Esophagus muscularis mucosa (tissue), 4 donors: ENCODE measurements around the gene ZNF521. TPM values are rescaled to one million over a fixed set of nuclear protein-coding genes. Genes with fewer than 3 reads are reported as not detected.

Experiments
- DNase-seq: peaks from one replicate; pipeline ENCODE4 v3.0.0-alpha.2; 2017; ENCODE audit errors: extremely low spot score
- H3K27ac ChIP-seq, 4 donors: fragments of 200-600 bp; sonication (generic); replicated peaks in 1 of 4; 1 replicate in 3 of 4; 2 replicates in 1 of 4; pipeline ENCODE4 v1.5.1; 2016 to 2019; ENCODE audit warnings: mild to moderate bottlenecking in 1 of 4
- H3K27me3 ChIP-seq, 4 donors: fragments of 200-600 bp; sonication (generic); one replicate each; pipeline versions ENCODE4 v1.5.1 to v1.6.0; 2016 to 2019
- H3K36me3 ChIP-seq, 4 donors: fragments of 200-600 bp; sonication (generic); one replicate each; pipeline ENCODE4 v1.5.1; 2016 to 2019
- H3K4me1 ChIP-seq, 4 donors: fragments of 200-600 bp; sonication (generic); one replicate each; pipeline ENCODE4 v1.5.1; 2016 to 2019
- H3K4me3 ChIP-seq, 4 donors: fragments of 200-600 bp; sonication (generic); 1 replicate in 2 of 4; 2 replicates in 2 of 4; pipeline ENCODE4 v1.5.1; 2016 to 2019; ENCODE audit warnings: mild to moderate bottlenecking in 4 of 4, moderate library complexity in 1 of 4
- H3K9me3 ChIP-seq, 4 donors: fragments of 200-600 bp; sonication (generic); 1 replicate in 3 of 4; 2 replicates in 1 of 4; pipeline ENCODE4 v1.5.1; 2016 to 2019
- EP300 ChIP-seq: sonication (generic); formaldehyde crosslinking; IDR thresholded peaks from one replicate; pipeline ENCODE4 v1.6.1; 2017; ENCODE audit warnings: antibody characterized with exemption
- POLR2A ChIP-seq: fragments of 450-650 bp; IDR thresholded peaks from one replicate; pipeline ENCODE4 v1.6.1; 2017; ENCODE audit warnings: antibody characterized with exemption, moderate library complexity, mild to moderate bottlenecking, low read depth
- POLR2AphosphoS5 ChIP-seq, 2 donors: sonication (generic); formaldehyde crosslinking; IDR thresholded peaks; one replicate each; pipeline ENCODE4 v1.6.1; 2017; ENCODE audit warnings: antibody characterized with exemption in 2 of 2
- WGBS: methylation state at CpG from one replicate; pipeline ENCODE4 v1.1.5; 2018; 5-methylcytosine and 5-hydroxymethylcytosine counted together
- intact Hi-C: fragments of 100-400 bp; cut with DNase I; formaldehyde crosslinking; loops from one replicate; pipeline ENCODE4 v1.15.1; 2023
- total RNA-seq, 4 donors: library from RNA; depleted of rRNA; stranded (reverse); fragments of >200 nt; gene quantifications; one replicate each; pipeline versions ENCODE4 v1.1.0 to v1.2.1, GENCODE V29; 2016
- TF ChIP-seq, protein P1 (sequence below), 3 experiments: fragments of 200-600 bp in 2 of 3; fragments of 450-650 bp in 1 of 3; sonication (generic) in 2 of 3; IDR thresholded peaks; one replicate each; pipeline ENCODE4 v1.5.1; 2017 to 2019; ENCODE audit warnings: antibody characterized with exemption in 3 of 3, mild to moderate bottlenecking in 2 of 3, moderate library complexity in 1 of 3

The ZNF521 gene
- total RNA-seq, 4 donors from 2014 or later = 15.6 to 20.6 (median 16.9) TPM

GRCh38 chr18:25262920-25263319 is 89.0 kb downstream of the ZNF521 start:
- Histone ChIP-seq H3K27me3 (peaks cover 0 to 14% (median 0%) of the 10 kb centered on the region in 4 donors), H3K4me1 (peaks cover 0 to 2% (median 0%) of the 10 kb centered on the region in 4 donors), H3K27ac (no peak overlapping the region), H3K4me3 (no peak overlapping the region), H3K9me3 (no peaks in the 10 kb centered on the region), H3K36me3 (no peaks in the 10 kb centered on the region)
- WGBS = 61% methylated on average over 2 of the region's 2 CpGs
- intact Hi-C loops = no loop called here
- no peak for DNase-seq
- TF ChIP-seq, protein P1, sequence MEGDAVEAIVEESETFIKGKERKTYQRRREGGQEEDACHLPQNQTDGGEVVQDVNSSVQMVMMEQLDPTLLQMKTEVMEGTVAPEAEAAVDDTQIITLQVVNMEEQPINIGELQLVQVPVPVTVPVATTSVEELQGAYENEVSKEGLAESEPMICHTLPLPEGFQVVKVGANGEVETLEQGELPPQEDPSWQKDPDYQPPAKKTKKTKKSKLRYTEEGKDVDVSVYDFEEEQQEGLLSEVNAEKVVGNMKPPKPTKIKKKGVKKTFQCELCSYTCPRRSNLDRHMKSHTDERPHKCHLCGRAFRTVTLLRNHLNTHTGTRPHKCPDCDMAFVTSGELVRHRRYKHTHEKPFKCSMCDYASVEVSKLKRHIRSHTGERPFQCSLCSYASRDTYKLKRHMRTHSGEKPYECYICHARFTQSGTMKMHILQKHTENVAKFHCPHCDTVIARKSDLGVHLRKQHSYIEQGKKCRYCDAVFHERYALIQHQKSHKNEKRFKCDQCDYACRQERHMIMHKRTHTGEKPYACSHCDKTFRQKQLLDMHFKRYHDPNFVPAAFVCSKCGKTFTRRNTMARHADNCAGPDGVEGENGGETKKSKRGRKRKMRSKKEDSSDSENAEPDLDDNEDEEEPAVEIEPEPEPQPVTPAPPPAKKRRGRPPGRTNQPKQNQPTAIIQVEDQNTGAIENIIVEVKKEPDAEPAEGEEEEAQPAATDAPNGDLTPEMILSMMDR (IDR thresholded peaks at IDR 0.05) = no peak
- TF ChIP-seq EP300 = no peak
- no peak for TF ChIP-seq POLR2A
- TF ChIP-seq POLR2AphosphoS5 (IDR thresholded peaks at IDR 0.05) = no peak

GRCh38 chr18:25261768-25262167 is 90.2 kb downstream of the ZNF521 start:
- DNase-seq = no peak
- Histone ChIP-seq H3K27ac (no peak overlapping the region), H3K36me3 (no peaks in the 10 kb centered on the region), H3K9me3 (no peaks in the 10 kb centered on the region), H3K27me3 (peaks cover 0 to 10% (median 0%) of the 10 kb centered on the region in 4 donors), H3K4me1 (peaks cover 0 to 2% (median 0%) of the 10 kb centered on the region in 4 donors), H3K4me3 (no peak overlapping the region)
- TF ChIP-seq POLR2AphosphoS5 (IDR thresholded peaks at IDR 0.05) = no peak
- no peak for TF ChIP-seq POLR2A
- no peak for TF ChIP-seq EP300
- TF ChIP-seq, protein P1 (IDR thresholded peaks at IDR 0.05) = no peak
- intact Hi-C loops = no loop called here
- WGBS = 91% methylated on average over 5 of the region's 5 CpGs

DNA sequence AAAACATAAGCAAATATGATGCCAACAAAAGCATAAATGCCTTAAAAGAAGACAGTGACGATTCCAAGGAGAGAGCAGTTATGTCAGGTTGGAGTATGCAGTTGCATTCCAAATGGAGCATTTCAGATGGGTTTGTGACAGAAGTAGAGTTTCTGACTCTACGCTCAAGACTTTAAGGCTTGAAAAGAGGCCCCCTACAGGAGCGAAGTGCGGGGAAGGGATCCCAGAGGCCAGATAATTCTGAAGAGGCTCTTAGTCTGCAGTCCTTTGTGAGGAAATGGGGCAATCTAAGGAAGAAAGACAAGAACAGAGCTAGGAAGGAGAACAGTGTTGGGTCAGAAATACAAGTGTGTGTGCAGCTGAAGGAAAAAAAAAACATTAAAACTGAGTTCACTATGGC is 95.5 kb downstream of the ZNF521 start:
- intact Hi-C loops = no loop called here
- H3K4me1 ChIP-seq = no peaks in the 10 kb centered on the region
- H3K36me3 ChIP-seq = no peaks in the 10 kb centered on the region
- no peak for TF ChIP-seq POLR2AphosphoS5 (IDR thresholded peaks at IDR 0.05)
- TF ChIP-seq, protein P1 (IDR thresholded peaks at IDR 0.05) = no peak
- TF ChIP-seq EP300 = no peak
- no peak for TF ChIP-seq POLR2A
- no peaks in the 10 kb centered on the region for H3K9me3 ChIP-seq
- no peak overlapping the region for H3K4me3 ChIP-seq
- H3K27me3 ChIP-seq = no peaks in the 10 kb centered on the region
- H3K27ac ChIP-seq = no peak overlapping the region
- DNase-seq = no peak
- 90% methylated on average over 4 of the region's 4 CpGs for WGBS

DNA sequence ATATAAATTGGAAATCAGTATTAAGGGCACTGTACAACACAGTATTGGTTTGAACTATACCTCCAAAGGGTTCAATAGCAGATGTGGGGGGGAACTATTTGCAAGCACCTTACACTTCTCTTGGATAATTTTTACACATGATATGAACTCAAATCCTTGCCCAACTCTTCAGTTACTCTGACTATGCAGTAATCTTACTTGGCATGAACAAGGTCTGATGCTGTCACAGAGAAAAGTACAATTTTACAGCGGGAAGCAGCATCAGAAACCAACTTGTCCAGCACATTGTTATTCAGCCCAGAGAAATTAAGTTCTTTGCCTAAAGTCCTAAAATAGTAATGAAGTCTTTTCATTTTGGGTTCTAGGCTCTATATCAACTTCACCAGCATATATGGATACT is 98.2 kb downstream of the ZNF521 start:
- H3K27ac ChIP-seq = no peak overlapping the region
- no peak overlapping the region for H3K4me3 ChIP-seq
- H3K9me3 ChIP-seq = no peaks in the 10 kb centered on the region
- TF ChIP-seq POLR2A (no peak), POLR2AphosphoS5 (IDR thresholded peaks at IDR 0.05) (no peak), EP300 (no peak)
- intact Hi-C loops = no loop called here
- 79% methylated on average over 1 of the region's 1 CpG for WGBS
- H3K4me1 ChIP-seq = peaks cover 0 to 8% (median 3%) of the 10 kb centered on the region in 4 donors
- no peak for DNase-seq
- no peaks in the 10 kb centered on the region for H3K27me3 ChIP-seq
- no peaks in the 10 kb centered on the region for H3K36me3 ChIP-seq

- Histone ChIP-seq H3K36me3 (no peaks in the 10 kb centered on the region), H3K27me3 (no peaks in the 10 kb centered on the region), H3K4me3 (no peak overlapping the region), H3K27ac (no peak overlapping the region), H3K4me1 (peaks cover 0 to 8% (median 3%) of the 10 kb centered on the region in 4 donors), H3K9me3 (no peaks in the 10 kb centered on the region)
- no peak for DNase-seq
- intact Hi-C loops = no loop called here
- TF ChIP-seq POLR2A = no peak
- TF ChIP-seq EP300 = no peak
- TF ChIP-seq, protein P1 (IDR thresholded peaks at IDR 0.05) = no peak
- no peak for TF ChIP-seq POLR2AphosphoS5 (IDR thresholded peaks at IDR 0.05)
- WGBS = 76% methylated on average over 1 of the region's 1 CpG
These were observed 98.8 kb downstream of the ZNF521 start for GRCh38 chr18:25253136-25253535.
